Hepatocyte (in vitro differentiated cells): Measurements from ENCODE around the gene CPLANE2. TPM values are rescaled to one million over a fixed set of nuclear protein-coding genes. Genes with fewer than 3 reads are reported as not detected.

Source experiments
- DNase-seq: peaks from one replicate; pipeline ENCODE4 v3.0.0-alpha.2; 2016; ENCODE audit warnings: low spot score
- H2AFZ ChIP-seq: fragments of 200-600 bp; sonication (generic); 2 replicates; pipeline ENCODE4 v1.6.0; 2016; ENCODE audit warnings: antibody characterized with exemption, mild to moderate bottlenecking
- H3K27ac ChIP-seq: fragments of 200-600 bp; sonication (generic); 2 replicates; pipeline ENCODE4 v1.5.1; 2016; ENCODE audit warnings: mild to moderate bottlenecking
- H3K27me3 ChIP-seq: fragments of 200-600 bp; sonication (generic); 2 replicates; pipeline ENCODE4 v1.6.1; 2016
- H3K36me3 ChIP-seq: fragments of 200-600 bp; sonication (generic); replicated peaks from 2 replicates; pipeline ENCODE4 v1.5.1; 2016; ENCODE audit warnings: low read depth; ENCODE audit not compliant: insufficient read depth
- H3K4me1 ChIP-seq: fragments of 200-600 bp; sonication (generic); 2 replicates; pipeline ENCODE4 v1.5.1; 2016; ENCODE audit warnings: mild to moderate bottlenecking, moderate library complexity; ENCODE audit not compliant: insufficient read depth
- H3K4me2 ChIP-seq: fragments of 200-600 bp; sonication (generic); 2 replicates; pipeline ENCODE4 v1.6.0; 2016
- H3K4me3 ChIP-seq: fragments of 200-600 bp; sonication (generic); 2 replicates; pipeline ENCODE4 v1.5.1; 2016; ENCODE audit warnings: mild to moderate bottlenecking
- H3K79me2 ChIP-seq: fragments of 200-600 bp; sonication (generic); 2 replicates; pipeline ENCODE4 v1.6.0; 2017; ENCODE audit warnings: mild to moderate bottlenecking
- H3K9me2 ChIP-seq: fragments of 200-600 bp; sonication (generic); replicated peaks from 2 replicates; pipeline ENCODE4 v1.6.0; 2017; ENCODE audit warnings: mild to moderate bottlenecking; ENCODE audit not compliant: insufficient read depth
- H3K9me3 ChIP-seq: fragments of 200-600 bp; sonication (generic); 2 replicates; pipeline ENCODE4 v1.5.1; 2016; ENCODE audit warnings: low read depth, mild to moderate bottlenecking
- H4K20me1 ChIP-seq: fragments of 200-600 bp; sonication (generic); 2 replicates; pipeline ENCODE4 v1.6.0; 2016; ENCODE audit warnings: mild to moderate bottlenecking; ENCODE audit not compliant: insufficient read depth, poor library complexity, severe bottlenecking
- EZH2 ChIP-seq: fragments of 200-600 bp; sonication (generic); IDR thresholded peaks from 2 replicates; pipeline ENCODE4 v1.6.1; 2016; ENCODE audit warnings: antibody characterized with exemption, mild to moderate bottlenecking, borderline replicate concordance
- EZH2phosphoT487 ChIP-seq: fragments of 200-600 bp; sonication (generic); IDR thresholded peaks from one replicate; pipeline ENCODE4 v1.6.1; 2018; ENCODE audit warnings: antibody characterized with exemption, mild to moderate bottlenecking, low read depth, moderate library complexity; ENCODE audit not compliant: unreplicated experiment, severe bottlenecking
- WGBS: methylation state at CpG from one replicate; pipeline ENCODE4 v1.1.6; 2016; ENCODE audit warnings: low lambda C conversion rate; ENCODE audit errors: missing lambda C conversion rate; 5-methylcytosine and 5-hydroxymethylcytosine counted together
- polyA plus RNA-seq: library from polyadenylated mRNA; unstranded; fragments of >200 nt; fragmentation: Nextera tagmentation; extraction: Ambion mirVana; gene quantifications from 2 replicates; pipeline ENCODE4 v1.2.1, GENCODE V29; 2016
- total RNA-seq: library from RNA; depleted of rRNA; stranded (reverse); fragments of >200 nt; gene quantifications from 2 replicates; pipeline ENCODE4 v1.2.3, GENCODE V29; 2014
- TF ChIP-seq, protein P1 (sequence below): fragments of 200-600 bp; sonication (generic); IDR thresholded peaks from 2 replicates; pipeline ENCODE4 v1.5.1; 2016; ENCODE audit warnings: antibody characterized with exemption, mild to moderate bottlenecking; ENCODE audit not compliant: poor library complexity

Gene CPLANE2
- total and polyA plus RNA-seq, 2 experiments from 2014 or later: 5.4 to 6.6 TPM

- Histone ChIP-seq H3K36me3 (no peaks in the 10 kb centered on the region), H3K9me2 (no peaks in the 10 kb centered on the region), H2AFZ (no peak overlapping the region), H3K27ac (no peak overlapping the region), H3K4me3 (no peak overlapping the region), H4K20me1 (no peaks in the 10 kb centered on the region), H3K79me2 (peaks cover 2% of the 10 kb centered on the region), H3K9me3 (no peaks in the 10 kb centered on the region), H3K27me3 (no peaks in the 10 kb centered on the region), H3K4me1 (peaks cover 16% of the 10 kb centered on the region), H3K4me2 (no peak overlapping the region)
- WGBS: 88% methylated on average over 2 of the region's 2 CpGs
- TF ChIP-seq EZH2 (no peak), EZH2phosphoT487 (no peak)
- TF ChIP-seq, protein P1, sequence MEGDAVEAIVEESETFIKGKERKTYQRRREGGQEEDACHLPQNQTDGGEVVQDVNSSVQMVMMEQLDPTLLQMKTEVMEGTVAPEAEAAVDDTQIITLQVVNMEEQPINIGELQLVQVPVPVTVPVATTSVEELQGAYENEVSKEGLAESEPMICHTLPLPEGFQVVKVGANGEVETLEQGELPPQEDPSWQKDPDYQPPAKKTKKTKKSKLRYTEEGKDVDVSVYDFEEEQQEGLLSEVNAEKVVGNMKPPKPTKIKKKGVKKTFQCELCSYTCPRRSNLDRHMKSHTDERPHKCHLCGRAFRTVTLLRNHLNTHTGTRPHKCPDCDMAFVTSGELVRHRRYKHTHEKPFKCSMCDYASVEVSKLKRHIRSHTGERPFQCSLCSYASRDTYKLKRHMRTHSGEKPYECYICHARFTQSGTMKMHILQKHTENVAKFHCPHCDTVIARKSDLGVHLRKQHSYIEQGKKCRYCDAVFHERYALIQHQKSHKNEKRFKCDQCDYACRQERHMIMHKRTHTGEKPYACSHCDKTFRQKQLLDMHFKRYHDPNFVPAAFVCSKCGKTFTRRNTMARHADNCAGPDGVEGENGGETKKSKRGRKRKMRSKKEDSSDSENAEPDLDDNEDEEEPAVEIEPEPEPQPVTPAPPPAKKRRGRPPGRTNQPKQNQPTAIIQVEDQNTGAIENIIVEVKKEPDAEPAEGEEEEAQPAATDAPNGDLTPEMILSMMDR: no peak
- DNase-seq: no peak
These were observed 32.8 kb downstream of the CPLANE2 start for GRCh38 chr1:16204216-16204615.

DNA sequence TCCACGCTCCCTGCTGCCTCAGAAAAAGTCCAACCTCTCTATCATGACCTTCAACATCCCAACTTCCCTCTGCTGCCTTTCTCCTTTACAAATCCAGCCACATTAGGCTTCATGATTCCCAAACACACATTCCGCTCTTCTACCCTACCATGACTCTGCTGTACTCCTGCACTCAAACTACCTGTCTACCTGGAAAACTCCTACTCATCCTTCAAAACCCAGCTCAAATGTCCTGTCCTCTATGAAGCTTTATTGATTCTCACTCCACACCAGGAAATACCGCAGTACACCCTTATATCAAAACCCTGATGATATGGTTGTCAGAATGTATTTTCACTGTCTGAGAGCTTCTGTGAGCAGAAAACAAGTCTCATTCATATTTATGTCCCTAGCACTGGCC, 33.4 kb downstream of the CPLANE2 start:
- 84% methylated on average over 3 of the region's 3 CpGs for WGBS
- DNase-seq: no peak
- Histone ChIP-seq H2AFZ (no peak overlapping the region), H3K9me3 (no peaks in the 10 kb centered on the region), H3K9me2 (no peaks in the 10 kb centered on the region), H3K79me2 (no peaks in the 10 kb centered on the region), H3K4me3 (no peak overlapping the region), H3K27me3 (no peaks in the 10 kb centered on the region), H3K4me1 (peaks cover 15% of the 10 kb centered on the region), H3K4me2 (no peak overlapping the region), H4K20me1 (no peaks in the 10 kb centered on the region), H3K27ac (no peak overlapping the region), H3K36me3 (no peaks in the 10 kb centered on the region)
- TF ChIP-seq EZH2phosphoT487: no peak
- TF ChIP-seq, protein P1: no peak
- no peak for TF ChIP-seq EZH2

DNA sequence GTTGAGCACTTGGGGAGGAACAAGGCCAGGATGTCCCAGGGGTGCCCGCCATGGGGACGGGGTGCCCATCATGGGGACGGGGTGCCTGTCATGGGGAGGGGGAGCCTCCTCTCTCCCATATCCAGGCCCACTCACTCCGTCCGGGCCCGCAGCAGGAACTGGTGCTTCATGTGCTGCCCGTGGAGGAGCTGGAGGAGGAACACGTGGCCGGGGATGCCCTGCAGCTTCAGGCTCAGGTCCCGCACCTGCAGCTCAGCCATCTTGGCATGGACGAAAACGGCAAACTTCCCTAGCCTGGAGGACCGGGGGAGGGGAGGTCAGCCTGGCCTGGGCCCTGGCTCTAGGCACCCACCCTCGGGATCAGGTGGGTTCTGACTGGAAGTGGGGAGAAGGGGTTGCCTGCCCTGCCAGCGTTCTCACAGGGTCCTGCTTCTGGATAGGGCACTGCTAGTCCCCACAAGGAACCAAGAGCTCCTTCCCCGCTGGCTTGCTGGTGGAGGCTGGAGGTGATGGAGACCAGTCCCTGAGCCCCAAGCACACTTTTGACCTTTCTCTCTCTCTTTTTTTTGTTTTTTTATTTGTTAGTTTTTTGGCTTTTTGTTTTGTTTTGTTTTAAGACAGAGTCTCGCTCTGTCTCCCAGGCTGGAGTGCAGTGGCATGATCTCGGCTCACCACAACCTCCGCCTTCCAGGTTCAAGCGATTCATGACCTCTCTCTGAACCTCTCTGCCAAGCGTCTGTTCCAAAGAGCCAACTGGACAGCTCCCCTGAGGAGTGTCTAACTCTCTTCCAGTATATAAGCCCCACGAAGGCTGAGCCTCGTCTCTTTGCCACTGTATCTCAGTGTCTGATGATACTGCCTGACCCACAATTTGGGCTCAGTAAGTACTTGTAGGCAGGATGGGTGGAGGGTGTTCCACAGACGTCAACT, 34.4 kb downstream of the CPLANE2 start:
- no peaks in the 10 kb centered on the region for H3K79me2 ChIP-seq
- H4K20me1 ChIP-seq: no peaks in the 10 kb centered on the region
- no peaks in the 10 kb centered on the region for H3K36me3 ChIP-seq
- H3K27me3 ChIP-seq: no peaks in the 10 kb centered on the region
- TF ChIP-seq, protein P1: no peak
- TF ChIP-seq EZH2phosphoT487 (no peak), EZH2 (no peak)
- H3K27ac ChIP-seq: no peak overlapping the region
- peaks cover 8% of the 10 kb centered on the region for H3K4me1 ChIP-seq
- H3K9me3 ChIP-seq: no peaks in the 10 kb centered on the region
- H3K4me3 ChIP-seq: no peak overlapping the region
- H3K4me2 ChIP-seq: no peak overlapping the region
- no peak overlapping the region for H2AFZ ChIP-seq
- WGBS: 91% methylated on average over 23 of the region's 24 CpGs
- no peak for DNase-seq
- no peaks in the 10 kb centered on the region for H3K9me2 ChIP-seq
